ENCODE results near the gene PANK4.

Gene PANK4

GRCh38 chr1:2555634-2556276 is 29.4 kb upstream of the PANK4 start:
- no peak for ATAC-seq
- TF ChIP-seq ZNF8 (CRISPR knock-in tag; IDR thresholded peaks at IDR 0.05) (no peak), OSR1 (CRISPR knock-in tag; IDR thresholded peaks at IDR 0.05) (no peak), ARNTL (CRISPR knock-in tag; IDR thresholded peaks at IDR 0.05; ENCODE audit: borderline replicate concordance, low read depth) (no peak), PPARA (CRISPR knock-in tag; IDR thresholded peaks at IDR 0.05; ENCODE audit: borderline replicate concordance) (no peak), CSRNP3 (CRISPR knock-in tag; IDR thresholded peaks at IDR 0.05) (no peak), ESRRG (CRISPR knock-in tag; IDR thresholded peaks at IDR 0.05) (no peak), TCF4 (CRISPR knock-in tag; IDR thresholded peaks at IDR 0.05; ENCODE audit: borderline replicate concordance) (no peak), ZNF70 (CRISPR knock-in tag; IDR thresholded peaks at IDR 0.05) (no peak), ISL1 (CRISPR knock-in tag; IDR thresholded peaks at IDR 0.05) (no peak), SNAI2 (CRISPR knock-in tag; IDR thresholded peaks at IDR 0.05) (no peak), GLIS3 (CRISPR knock-in tag; IDR thresholded peaks at IDR 0.05) (no peak)
- TF ChIP-seq, protein P1, sequence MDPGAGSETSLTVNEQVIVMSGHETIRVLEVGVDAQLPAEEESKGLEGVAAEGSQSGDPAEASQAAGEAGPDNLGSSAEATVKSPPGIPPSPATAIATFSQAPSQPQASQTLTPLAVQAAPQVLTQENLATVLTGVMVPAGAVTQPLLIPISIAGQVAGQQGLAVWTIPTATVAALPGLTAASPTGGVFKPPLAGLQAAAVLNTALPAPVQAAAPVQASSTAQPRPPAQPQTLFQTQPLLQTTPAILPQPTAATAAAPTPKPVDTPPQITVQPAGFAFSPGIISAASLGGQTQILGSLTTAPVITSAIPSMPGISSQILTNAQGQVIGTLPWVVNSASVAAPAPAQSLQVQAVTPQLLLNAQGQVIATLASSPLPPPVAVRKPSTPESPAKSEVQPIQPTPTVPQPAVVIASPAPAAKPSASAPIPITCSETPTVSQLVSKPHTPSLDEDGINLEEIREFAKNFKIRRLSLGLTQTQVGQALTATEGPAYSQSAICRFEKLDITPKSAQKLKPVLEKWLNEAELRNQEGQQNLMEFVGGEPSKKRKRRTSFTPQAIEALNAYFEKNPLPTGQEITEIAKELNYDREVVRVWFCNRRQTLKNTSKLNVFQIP (CRISPR knock-in tag; IDR thresholded peaks at IDR 0.05; ENCODE audit: borderline replicate concordance, low read depth): no peak
- TF ChIP-seq, protein P2, sequence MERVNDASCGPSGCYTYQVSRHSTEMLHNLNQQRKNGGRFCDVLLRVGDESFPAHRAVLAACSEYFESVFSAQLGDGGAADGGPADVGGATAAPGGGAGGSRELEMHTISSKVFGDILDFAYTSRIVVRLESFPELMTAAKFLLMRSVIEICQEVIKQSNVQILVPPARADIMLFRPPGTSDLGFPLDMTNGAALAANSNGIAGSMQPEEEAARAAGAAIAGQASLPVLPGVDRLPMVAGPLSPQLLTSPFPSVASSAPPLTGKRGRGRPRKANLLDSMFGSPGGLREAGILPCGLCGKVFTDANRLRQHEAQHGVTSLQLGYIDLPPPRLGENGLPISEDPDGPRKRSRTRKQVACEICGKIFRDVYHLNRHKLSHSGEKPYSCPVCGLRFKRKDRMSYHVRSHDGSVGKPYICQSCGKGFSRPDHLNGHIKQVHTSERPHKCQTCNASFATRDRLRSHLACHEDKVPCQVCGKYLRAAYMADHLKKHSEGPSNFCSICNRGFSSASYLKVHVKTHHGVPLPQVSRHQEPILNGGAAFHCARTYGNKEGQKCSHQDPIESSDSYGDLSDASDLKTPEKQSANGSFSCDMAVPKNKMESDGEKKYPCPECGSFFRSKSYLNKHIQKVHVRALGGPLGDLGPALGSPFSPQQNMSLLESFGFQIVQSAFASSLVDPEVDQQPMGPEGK (CRISPR knock-in tag; IDR thresholded peaks at IDR 0.05; ENCODE audit: borderline replicate concordance): no peak
- TF ChIP-seq, protein P3, sequence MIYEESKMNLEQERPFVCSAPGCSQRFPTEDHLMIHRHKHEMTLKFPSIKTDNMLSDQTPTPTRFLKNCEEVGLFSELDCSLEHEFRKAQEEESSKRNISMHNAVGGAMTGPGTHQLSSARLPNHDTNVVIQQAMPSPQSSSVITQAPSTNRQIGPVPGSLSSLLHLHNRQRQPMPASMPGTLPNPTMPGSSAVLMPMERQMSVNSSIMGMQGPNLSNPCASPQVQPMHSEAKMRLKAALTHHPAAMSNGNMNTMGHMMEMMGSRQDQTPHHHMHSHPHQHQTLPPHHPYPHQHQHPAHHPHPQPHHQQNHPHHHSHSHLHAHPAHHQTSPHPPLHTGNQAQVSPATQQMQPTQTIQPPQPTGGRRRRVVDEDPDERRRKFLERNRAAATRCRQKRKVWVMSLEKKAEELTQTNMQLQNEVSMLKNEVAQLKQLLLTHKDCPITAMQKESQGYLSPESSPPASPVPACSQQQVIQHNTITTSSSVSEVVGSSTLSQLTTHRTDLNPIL (CRISPR knock-in tag; IDR thresholded peaks at IDR 0.05; ENCODE audit: low read depth): no peak
- TF ChIP-seq, protein P4, sequence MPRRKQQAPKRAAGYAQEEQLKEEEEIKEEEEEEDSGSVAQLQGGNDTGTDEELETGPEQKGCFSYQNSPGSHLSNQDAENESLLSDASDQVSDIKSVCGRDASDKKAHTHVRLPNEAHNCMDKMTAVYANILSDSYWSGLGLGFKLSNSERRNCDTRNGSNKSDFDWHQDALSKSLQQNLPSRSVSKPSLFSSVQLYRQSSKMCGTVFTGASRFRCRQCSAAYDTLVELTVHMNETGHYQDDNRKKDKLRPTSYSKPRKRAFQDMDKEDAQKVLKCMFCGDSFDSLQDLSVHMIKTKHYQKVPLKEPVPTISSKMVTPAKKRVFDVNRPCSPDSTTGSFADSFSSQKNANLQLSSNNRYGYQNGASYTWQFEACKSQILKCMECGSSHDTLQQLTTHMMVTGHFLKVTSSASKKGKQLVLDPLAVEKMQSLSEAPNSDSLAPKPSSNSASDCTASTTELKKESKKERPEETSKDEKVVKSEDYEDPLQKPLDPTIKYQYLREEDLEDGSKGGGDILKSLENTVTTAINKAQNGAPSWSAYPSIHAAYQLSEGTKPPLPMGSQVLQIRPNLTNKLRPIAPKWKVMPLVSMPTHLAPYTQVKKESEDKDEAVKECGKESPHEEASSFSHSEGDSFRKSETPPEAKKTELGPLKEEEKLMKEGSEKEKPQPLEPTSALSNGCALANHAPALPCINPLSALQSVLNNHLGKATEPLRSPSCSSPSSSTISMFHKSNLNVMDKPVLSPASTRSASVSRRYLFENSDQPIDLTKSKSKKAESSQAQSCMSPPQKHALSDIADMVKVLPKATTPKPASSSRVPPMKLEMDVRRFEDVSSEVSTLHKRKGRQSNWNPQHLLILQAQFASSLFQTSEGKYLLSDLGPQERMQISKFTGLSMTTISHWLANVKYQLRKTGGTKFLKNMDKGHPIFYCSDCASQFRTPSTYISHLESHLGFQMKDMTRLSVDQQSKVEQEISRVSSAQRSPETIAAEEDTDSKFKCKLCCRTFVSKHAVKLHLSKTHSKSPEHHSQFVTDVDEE (CRISPR knock-in tag; IDR thresholded peaks at IDR 0.05): no peak

- no peak for ATAC-seq
- no peak for TF ChIP-seq ESRRG (CRISPR knock-in tag; IDR thresholded peaks at IDR 0.05)
- no peak for TF ChIP-seq ZFP30 (CRISPR knock-in tag; IDR thresholded peaks at IDR 0.05)
- TF ChIP-seq ARNTL (CRISPR knock-in tag; IDR thresholded peaks at IDR 0.05; ENCODE audit: borderline replicate concordance, low read depth): no peak
- TF ChIP-seq, protein P2 (CRISPR knock-in tag; IDR thresholded peaks at IDR 0.05; ENCODE audit: borderline replicate concordance): no peak
- TF ChIP-seq BACH2 (CRISPR knock-in tag; IDR thresholded peaks at IDR 0.05; ENCODE audit: borderline replicate concordance): no peak
- no peak for TF ChIP-seq SNAI2 (CRISPR knock-in tag; IDR thresholded peaks at IDR 0.05)
- no peak for TF ChIP-seq ZNF70 (CRISPR knock-in tag; IDR thresholded peaks at IDR 0.05)
- TF ChIP-seq ZNF565 (CRISPR knock-in tag; conservative IDR thresholded peaks at IDR 0.05; ENCODE audit: low read depth): no peak
- no peak for TF ChIP-seq TCF4 (CRISPR knock-in tag; IDR thresholded peaks at IDR 0.05; ENCODE audit: borderline replicate concordance)
- TF ChIP-seq PPARA (CRISPR knock-in tag; IDR thresholded peaks at IDR 0.05; ENCODE audit: borderline replicate concordance): no peak
- no peak for TF ChIP-seq ZC3H10 (CRISPR knock-in tag; IDR thresholded peaks at IDR 0.05)
- TF ChIP-seq, protein P3 (CRISPR knock-in tag; IDR thresholded peaks at IDR 0.05; ENCODE audit: low read depth): no peak
- TF ChIP-seq TOX (CRISPR knock-in tag; IDR thresholded peaks at IDR 0.05; ENCODE audit: borderline replicate concordance): no peak
- no peak for TF ChIP-seq ZNF8 (CRISPR knock-in tag; IDR thresholded peaks at IDR 0.05)
- no peak for TF ChIP-seq GLIS3 (CRISPR knock-in tag; IDR thresholded peaks at IDR 0.05)
- TF ChIP-seq CSDC2 (CRISPR knock-in tag; IDR thresholded peaks at IDR 0.05): no peak
- TF ChIP-seq, protein P1 (CRISPR knock-in tag; IDR thresholded peaks at IDR 0.05; ENCODE audit: borderline replicate concordance, low read depth): no peak
- TF ChIP-seq OSR1 (CRISPR knock-in tag; IDR thresholded peaks at IDR 0.05): no peak
These were observed 28.4 kb upstream of the PANK4 start for GRCh38 chr1:2554621-2555387.

All from SK-N-SH treated with all-trans-retinoic acid at 6 μM for 48 hours (cell line).